Ovary (tissue), 3 donors: ENCODE data around the gene DACT1.

Source experiments
- CTCF ChIP-seq, 3 donors: fragments of 450-650 bp in 2 of 3; fragments of 200-600 bp in 1 of 3; IDR thresholded peaks; one replicate each; pipeline versions ENCODE4 v1.5.1 to v1.8.0; 2016 to 2022; ENCODE audit warnings: antibody characterized with exemption in 3 of 3, mild to moderate bottlenecking in 1 of 3
- EP300 ChIP-seq: sonication (generic); formaldehyde crosslinking; IDR thresholded peaks from one replicate; pipeline ENCODE4 v1.6.1; 2017; ENCODE audit warnings: antibody characterized with exemption
- donor health status: DM: no; HTN: no; CAD: no.

- no peak for TF ChIP-seq CTCF (IDR thresholded peaks at IDR 0.05)
- TF ChIP-seq EP300, result no peak
Observed at GRCh38 chr14:58637040-58637390, 747 bp upstream of the DACT1 start.
